H9 (cell line): ENCODE results near the gene NDST1. TPM values are rescaled to one million over a fixed set of nuclear protein-coding genes. Genes with fewer than 3 reads are reported as not detected.

Experiments
- DNase-seq: peaks from one replicate; pipeline ENCODE4 v3.0.0-alpha.2; 2017
- H2AFZ ChIP-seq: one replicate; pipeline ENCODE4 v1.6.1; 2013; ENCODE audit warnings: mild to moderate bottlenecking, low read length, control low read depth, moderate library complexity
- H2AK5ac ChIP-seq: 2 replicates; pipeline ENCODE4 v1.6.1; 2013; ENCODE audit warnings: low read length, control low read depth, mixed read lengths; ENCODE audit not compliant: insufficient read length
- H2BK120ac ChIP-seq: one replicate; pipeline ENCODE4 v1.6.1; 2013; ENCODE audit warnings: low read depth, mild to moderate bottlenecking, low read length, control low read depth, inconsistent platforms; ENCODE audit not compliant: poor library complexity, severe bottlenecking
- H2BK12ac ChIP-seq: 2 replicates; pipeline ENCODE4 v1.6.1; 2013; ENCODE audit warnings: low read length, control low read depth, mixed read lengths, low read depth; ENCODE audit not compliant: insufficient read length
- H2BK15ac ChIP-seq: 2 replicates; pipeline ENCODE4 v1.6.1; 2013; ENCODE audit warnings: low read depth, low read length, control low read depth
- H2BK20ac ChIP-seq: one replicate; pipeline ENCODE4 v1.6.1; 2013; ENCODE audit warnings: low read depth, mild to moderate bottlenecking, low read length, control low read depth, inconsistent platforms; ENCODE audit not compliant: poor library complexity, severe bottlenecking
- H2BK5ac ChIP-seq: 2 replicates; pipeline ENCODE4 v1.6.1; 2013; ENCODE audit warnings: low read length, control low read depth, mixed read lengths; ENCODE audit not compliant: insufficient read length
- H3K14ac ChIP-seq: 2 replicates; pipeline ENCODE4 v1.6.1; 2013; ENCODE audit warnings: low read length, control low read depth; ENCODE audit not compliant: insufficient read depth
- H3K18ac ChIP-seq: 2 replicates; pipeline ENCODE4 v1.6.1; 2013; ENCODE audit warnings: low read depth, mild to moderate bottlenecking, mixed read lengths, low read length, control low read depth; ENCODE audit not compliant: insufficient read length
- H3K23ac ChIP-seq: 2 replicates; pipeline ENCODE4 v1.6.1; 2013; ENCODE audit warnings: low read length, control low read depth, mixed read lengths, low read depth; ENCODE audit not compliant: insufficient read length
- H3K23me2 ChIP-seq: 2 replicates; pipeline ENCODE4 v1.6.1; 2013; ENCODE audit warnings: low read depth, mild to moderate bottlenecking, mixed read lengths, low read length, control low read depth; ENCODE audit not compliant: insufficient read length, poor library complexity, severe bottlenecking
- H3K27ac ChIP-seq: 2 replicates; pipeline ENCODE4 v1.5.1; 2013; ENCODE audit warnings: low read length, control low read depth, mixed read lengths, low read depth; ENCODE audit not compliant: insufficient read length
- H3K27me3 ChIP-seq: 2 replicates; pipeline ENCODE4 v1.6.1; 2013; ENCODE audit warnings: low read length, control low read depth, inconsistent platforms; ENCODE audit not compliant: insufficient read depth
- H3K4ac ChIP-seq: 2 replicates; pipeline ENCODE4 v1.6.1; 2013; ENCODE audit warnings: low read depth, mild to moderate bottlenecking, control low read depth, inconsistent platforms, low read length, moderate library complexity
- H3K4me1 ChIP-seq: 2 replicates; pipeline ENCODE4 v1.6.1; 2013; ENCODE audit warnings: low read length, control low read depth, inconsistent platforms; ENCODE audit not compliant: insufficient read depth
- H3K4me2 ChIP-seq: 2 replicates; pipeline ENCODE4 v1.6.1; 2013; ENCODE audit warnings: low read length, control low read depth, mixed read lengths; ENCODE audit not compliant: insufficient read length, insufficient read depth
- H3K56ac ChIP-seq: 2 replicates; pipeline ENCODE4 v1.6.1; 2013; ENCODE audit warnings: low read depth, mild to moderate bottlenecking, mixed read lengths, low read length, control low read depth; ENCODE audit not compliant: insufficient read length
- H3K79me1 ChIP-seq: 2 replicates; pipeline ENCODE4 v1.6.1; 2013; ENCODE audit warnings: low read depth, mild to moderate bottlenecking, moderate library complexity, low read length, control low read depth, inconsistent platforms; ENCODE audit not compliant: insufficient read depth, poor library complexity, severe bottlenecking
- H3K79me2 ChIP-seq: 2 replicates; pipeline ENCODE4 v1.6.1; 2013; ENCODE audit warnings: low read length, control low read depth, inconsistent platforms; ENCODE audit not compliant: insufficient read depth
- H3K9ac ChIP-seq: 2 replicates; pipeline ENCODE4 v1.6.1; 2013; ENCODE audit warnings: low read length, control low read depth, mixed read lengths; ENCODE audit not compliant: insufficient read length; ENCODE audit errors: extremely low read depth
- H3K9me3 ChIP-seq: one replicate; pipeline ENCODE4 v1.6.1; 2013; ENCODE audit warnings: low read depth, low read length, inconsistent platforms; ENCODE audit not compliant: control insufficient read depth
- H3T11ph ChIP-seq: one replicate; pipeline ENCODE4 v1.6.1; 2013; ENCODE audit warnings: mild to moderate bottlenecking, low read length, control low read depth, inconsistent platforms
- H4K20me1 ChIP-seq: one replicate; pipeline ENCODE4 v1.6.1; 2013; ENCODE audit not compliant: control insufficient read depth, insufficient read length, insufficient read depth
- H4K5ac ChIP-seq: 2 replicates; pipeline ENCODE4 v1.6.1; 2013; ENCODE audit warnings: low read depth, mild to moderate bottlenecking, mixed read lengths, low read length, control low read depth; ENCODE audit not compliant: insufficient read length
- H4K8ac ChIP-seq: replicated peaks from 2 replicates; pipeline ENCODE4 v1.6.1; 2013; ENCODE audit warnings: low read length, control low read depth, mixed read lengths, low read depth; ENCODE audit not compliant: insufficient read length
- H4K91ac ChIP-seq: 2 replicates; pipeline ENCODE4 v1.6.1; 2013; ENCODE audit warnings: low read depth, mild to moderate bottlenecking, moderate library complexity, mixed read lengths, low read length, control low read depth; ENCODE audit not compliant: insufficient read length
- H3K27ac Mint-ChIP-seq, 3 experiments: 2 replicates in 2 of 3; 3 replicates in 1 of 3; pipeline ENCODE4 v1.8.0; 2020 to 2021; ENCODE audit warnings: mixed read lengths in 3 of 3, mild to moderate bottlenecking in 1 of 3, moderate library complexity in 1 of 3
- H3K27me3 Mint-ChIP-seq: 2 replicates; pipeline ENCODE4 v1.8.0; 2021; ENCODE audit warnings: low read depth, mild to moderate bottlenecking, moderate library complexity, mixed read lengths
- H3K36me3 Mint-ChIP-seq, 3 experiments: 2 replicates in 2 of 3; 3 replicates in 1 of 3; pipeline ENCODE4 v1.8.0; 2020 to 2021; ENCODE audit warnings: low read depth in 3 of 3, mixed read lengths in 3 of 3; ENCODE audit not compliant: insufficient read depth in 1 of 3
- H3K4me1 Mint-ChIP-seq, 2 experiments: 2 replicates each; pipeline ENCODE4 v1.8.0; 2020; ENCODE audit warnings: mixed read lengths in 2 of 2
- H3K4me3 Mint-ChIP-seq, 2 experiments: 2 replicates in 1 of 2; 3 replicates in 1 of 2; pipeline ENCODE4 v1.8.0; 2020 to 2021; ENCODE audit warnings: mild to moderate bottlenecking in 2 of 2, mixed read lengths in 2 of 2, moderate library complexity in 1 of 2
- H3K9me3 Mint-ChIP-seq, 2 experiments: 2 replicates in 1 of 2; 3 replicates in 1 of 2; pipeline ENCODE4 v1.8.0; 2020; ENCODE audit warnings: mild to moderate bottlenecking in 2 of 2, mixed read lengths in 2 of 2, moderate library complexity in 1 of 2
- WGBS: extraction: QIAGEN DNeasy Blood & Tissue Kit; methylation state at CpG from one replicate; pipeline ENCODE4 v1.1.7; 2013; ENCODE audit warnings: missing lambda C conversion rate, low lambda C conversion rate, mixed read lengths; ENCODE audit not compliant: insufficient read length; ENCODE audit errors: extremely low coverage; 5-methylcytosine and 5-hydroxymethylcytosine counted together
- total RNA-seq: library from RNA; stranded (reverse); gene quantifications from 2 replicates; pipeline ENCODE4 v1.2.1, GENCODE V29; 2021
- TF ChIP-seq, protein P1 (sequence below): fragments of 200-600 bp; sonication (generic); conservative IDR thresholded peaks from 3 replicates; pipeline ENCODE4 v1.8.0; 2021; ENCODE audit warnings: antibody characterized with exemption, mild to moderate bottlenecking

NDST1 gene
- total RNA-seq, 1 experiment from 2014 or later = 65.5 TPM

DNA sequence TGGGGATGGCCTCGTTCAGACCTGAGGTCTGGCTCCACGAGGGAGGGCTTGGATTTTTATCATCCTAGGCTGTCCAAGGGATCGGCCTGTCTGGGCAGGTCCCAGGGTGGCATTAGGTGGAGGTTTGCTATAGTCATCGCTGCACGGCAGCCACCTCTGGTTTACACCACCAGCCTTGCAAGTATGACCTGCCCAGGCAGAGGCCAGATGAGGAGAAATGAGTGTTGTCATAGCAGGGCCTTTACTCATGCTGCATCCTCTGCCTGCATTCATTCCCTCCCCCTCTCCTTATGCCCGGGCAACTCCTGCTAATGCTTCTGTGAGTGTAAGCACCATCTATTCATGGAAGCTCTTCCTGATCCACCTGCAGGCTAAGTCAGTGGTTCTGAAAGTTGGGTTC lies 15.3 kb upstream of the NDST1 start:
- no peak for DNase-seq
- Histone ChIP-seq H3K9ac (no peak overlapping the region), H2AFZ (no peak overlapping the region), H3K27me3 (no peaks in the 10 kb centered on the region), H2BK15ac (no peak overlapping the region), H3T11ph (no peak overlapping the region), H2BK20ac (no peak overlapping the region), H3K18ac (no peak overlapping the region), H3K4me2 (no peak overlapping the region), H3K23ac (no peak overlapping the region), H4K8ac (no peak overlapping the region), H2AK5ac (no peak overlapping the region), H4K20me1 (peaks cover 2% of the 10 kb centered on the region), H3K27ac (no peak overlapping the region), H4K91ac (no peak overlapping the region), H3K4me1 (peaks cover 17% of the 10 kb centered on the region), H3K9me3 (no peaks in the 10 kb centered on the region), H3K56ac (no peak overlapping the region), H2BK120ac (no peak overlapping the region), H3K14ac (no peak overlapping the region), H4K5ac (no peak overlapping the region), H3K79me1 (peaks cover 10% of the 10 kb centered on the region), H2BK12ac (no peak overlapping the region), H2BK5ac (no peak overlapping the region), H3K4ac (no peak overlapping the region), H3K79me2 (peaks cover 30% of the 10 kb centered on the region; the same call in 1 of the 2 replicates), H3K23me2 (no peaks in the 10 kb centered on the region)
- peaks cover 62 to 63% of the 10 kb centered on the region in 2 experiments for H3K4me1 Mint-ChIP-seq
- TF ChIP-seq, protein P1, sequence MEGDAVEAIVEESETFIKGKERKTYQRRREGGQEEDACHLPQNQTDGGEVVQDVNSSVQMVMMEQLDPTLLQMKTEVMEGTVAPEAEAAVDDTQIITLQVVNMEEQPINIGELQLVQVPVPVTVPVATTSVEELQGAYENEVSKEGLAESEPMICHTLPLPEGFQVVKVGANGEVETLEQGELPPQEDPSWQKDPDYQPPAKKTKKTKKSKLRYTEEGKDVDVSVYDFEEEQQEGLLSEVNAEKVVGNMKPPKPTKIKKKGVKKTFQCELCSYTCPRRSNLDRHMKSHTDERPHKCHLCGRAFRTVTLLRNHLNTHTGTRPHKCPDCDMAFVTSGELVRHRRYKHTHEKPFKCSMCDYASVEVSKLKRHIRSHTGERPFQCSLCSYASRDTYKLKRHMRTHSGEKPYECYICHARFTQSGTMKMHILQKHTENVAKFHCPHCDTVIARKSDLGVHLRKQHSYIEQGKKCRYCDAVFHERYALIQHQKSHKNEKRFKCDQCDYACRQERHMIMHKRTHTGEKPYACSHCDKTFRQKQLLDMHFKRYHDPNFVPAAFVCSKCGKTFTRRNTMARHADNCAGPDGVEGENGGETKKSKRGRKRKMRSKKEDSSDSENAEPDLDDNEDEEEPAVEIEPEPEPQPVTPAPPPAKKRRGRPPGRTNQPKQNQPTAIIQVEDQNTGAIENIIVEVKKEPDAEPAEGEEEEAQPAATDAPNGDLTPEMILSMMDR = no peak
- no CpG with 5 or more reads among the region's 6 CpGs for WGBS
- H3K4me3 Mint-ChIP-seq = no peak overlapping the region
- H3K36me3 Mint-ChIP-seq = peaks cover 2 to 13% (median 4%) of the 10 kb centered on the region in 3 experiments; a peak in 4 of 7 replicates
- peak overlapping the region in 1 of 3 experiments; percentile 80; a peak in 1 of 7 replicates for H3K27ac Mint-ChIP-seq
- H3K27me3 Mint-ChIP-seq = no peaks in the 10 kb centered on the region
- no peaks in the 10 kb centered on the region for H3K9me3 Mint-ChIP-seq
